Kidney epithelial cell (primary cell): ENCODE results near the gene CHD1L. TPM values are rescaled to one million over a fixed set of nuclear protein-coding genes. Genes with fewer than 3 reads are reported as not detected.

Source experiments
- DNase-seq: peaks from one replicate; pipeline ENCODE4 v3.0.0-alpha.2; 2010; ENCODE audit warnings: low read depth
- H3K27me3 ChIP-seq: 2 replicates; pipeline ENCODE4 v1.6.0; 2011; ENCODE audit warnings: low read length; ENCODE audit not compliant: control insufficient read depth, insufficient read depth
- H3K36me3 ChIP-seq: 2 replicates; pipeline ENCODE4 v1.5.1; 2011; ENCODE audit warnings: low read length; ENCODE audit not compliant: control insufficient read depth, insufficient read depth
- H3K4me3 ChIP-seq: 2 replicates; pipeline ENCODE4 v1.5.1; 2011; ENCODE audit warnings: low read depth, mild to moderate bottlenecking, control low read depth, low read length
- total RNA-seq: library from RNA; depleted of rRNA; stranded (reverse); fragments of >200 nt; gene quantifications from 2 replicates; pipeline ENCODE4 v1.2.3, GENCODE V29; 2015
- TF ChIP-seq, protein P1 (sequence below): IDR thresholded peaks from 2 replicates; pipeline ENCODE4 v1.5.1; 2011; ENCODE audit warnings: mild to moderate bottlenecking, moderate library complexity, low read length, control low read depth, inconsistent platforms; ENCODE audit not compliant: insufficient read depth, poor library complexity, severe bottlenecking

The CHD1L gene
- total RNA-seq, 1 donor from 2014 or later: 35.7 TPM

DNA sequence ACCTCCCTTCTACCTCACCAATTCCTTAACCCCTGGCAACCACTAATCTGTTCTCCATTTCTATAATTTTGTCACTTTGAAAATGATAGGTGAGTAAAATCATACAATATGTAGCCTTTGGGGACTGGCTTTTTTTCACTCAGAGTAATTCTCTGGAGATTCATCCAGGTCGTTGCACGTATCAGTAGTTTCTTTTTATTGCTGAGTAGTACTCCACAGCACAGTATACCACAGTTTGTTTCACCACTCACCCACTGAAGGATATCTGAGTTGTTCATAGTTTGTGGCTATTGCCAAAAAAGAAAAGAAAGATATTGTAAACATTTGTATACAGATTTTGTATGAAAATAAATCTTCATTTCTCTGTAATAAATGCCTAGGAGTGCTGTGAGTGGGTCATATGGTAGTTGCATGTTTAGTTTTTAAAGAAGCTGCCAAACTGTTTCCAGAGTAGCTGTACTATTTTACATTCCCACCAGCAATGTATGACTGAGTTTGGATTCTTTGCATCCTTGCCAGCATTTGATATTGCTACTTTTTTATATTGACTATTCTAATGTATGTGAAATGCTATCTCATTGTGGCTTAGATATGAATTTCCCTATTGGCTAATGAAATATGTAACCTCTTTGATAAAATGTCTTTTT, 3.7 kb downstream of the CHD1L start:
- no peak for DNase-seq
- TF ChIP-seq, protein P1, sequence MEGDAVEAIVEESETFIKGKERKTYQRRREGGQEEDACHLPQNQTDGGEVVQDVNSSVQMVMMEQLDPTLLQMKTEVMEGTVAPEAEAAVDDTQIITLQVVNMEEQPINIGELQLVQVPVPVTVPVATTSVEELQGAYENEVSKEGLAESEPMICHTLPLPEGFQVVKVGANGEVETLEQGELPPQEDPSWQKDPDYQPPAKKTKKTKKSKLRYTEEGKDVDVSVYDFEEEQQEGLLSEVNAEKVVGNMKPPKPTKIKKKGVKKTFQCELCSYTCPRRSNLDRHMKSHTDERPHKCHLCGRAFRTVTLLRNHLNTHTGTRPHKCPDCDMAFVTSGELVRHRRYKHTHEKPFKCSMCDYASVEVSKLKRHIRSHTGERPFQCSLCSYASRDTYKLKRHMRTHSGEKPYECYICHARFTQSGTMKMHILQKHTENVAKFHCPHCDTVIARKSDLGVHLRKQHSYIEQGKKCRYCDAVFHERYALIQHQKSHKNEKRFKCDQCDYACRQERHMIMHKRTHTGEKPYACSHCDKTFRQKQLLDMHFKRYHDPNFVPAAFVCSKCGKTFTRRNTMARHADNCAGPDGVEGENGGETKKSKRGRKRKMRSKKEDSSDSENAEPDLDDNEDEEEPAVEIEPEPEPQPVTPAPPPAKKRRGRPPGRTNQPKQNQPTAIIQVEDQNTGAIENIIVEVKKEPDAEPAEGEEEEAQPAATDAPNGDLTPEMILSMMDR: no peak
- Histone ChIP-seq H3K4me3 (no peak overlapping the region), H3K27me3 (no peaks in the 10 kb centered on the region), H3K36me3 (no peaks in the 10 kb centered on the region)

DNA sequence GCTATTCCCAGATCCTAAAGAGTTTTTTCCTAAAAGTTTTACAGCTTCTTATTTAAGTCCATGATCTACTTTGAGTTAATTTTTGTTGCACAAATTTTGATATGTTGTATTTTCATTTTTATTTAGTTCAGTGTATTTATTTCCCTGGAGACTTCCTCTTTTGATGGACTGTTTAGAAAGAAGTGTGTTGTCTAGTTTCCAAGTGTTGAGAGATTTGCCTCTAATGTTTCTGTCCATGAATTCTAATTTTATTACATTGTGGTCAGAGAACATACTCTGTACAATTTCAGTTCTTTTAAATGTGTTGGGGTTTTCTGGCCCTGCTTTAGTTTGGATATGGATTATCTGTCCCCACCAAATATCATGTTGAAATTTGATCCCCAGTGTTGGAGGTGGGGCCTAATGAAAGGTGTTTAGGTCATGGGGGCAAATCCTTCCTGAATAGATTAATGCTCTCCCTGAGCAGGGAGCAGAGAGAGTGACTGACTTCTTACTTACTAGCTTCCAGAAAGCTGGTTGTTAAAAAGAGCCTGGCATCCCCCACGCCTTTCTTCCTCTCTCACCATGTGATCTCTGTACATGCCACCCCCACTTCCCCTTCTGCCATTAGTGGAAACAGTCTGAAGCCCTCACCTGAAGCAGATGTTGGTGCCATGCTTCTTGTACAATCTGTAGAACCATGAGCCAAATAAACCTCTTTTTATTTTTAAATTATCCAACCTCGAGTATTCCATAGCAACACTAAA, 4.6 kb downstream of the CHD1L start:
- no peak overlapping the region for H3K4me3 ChIP-seq
- DNase-seq: no peak
- no peaks in the 10 kb centered on the region for H3K36me3 ChIP-seq
- TF ChIP-seq, protein P1: no peak
- H3K27me3 ChIP-seq: no peaks in the 10 kb centered on the region

DNA sequence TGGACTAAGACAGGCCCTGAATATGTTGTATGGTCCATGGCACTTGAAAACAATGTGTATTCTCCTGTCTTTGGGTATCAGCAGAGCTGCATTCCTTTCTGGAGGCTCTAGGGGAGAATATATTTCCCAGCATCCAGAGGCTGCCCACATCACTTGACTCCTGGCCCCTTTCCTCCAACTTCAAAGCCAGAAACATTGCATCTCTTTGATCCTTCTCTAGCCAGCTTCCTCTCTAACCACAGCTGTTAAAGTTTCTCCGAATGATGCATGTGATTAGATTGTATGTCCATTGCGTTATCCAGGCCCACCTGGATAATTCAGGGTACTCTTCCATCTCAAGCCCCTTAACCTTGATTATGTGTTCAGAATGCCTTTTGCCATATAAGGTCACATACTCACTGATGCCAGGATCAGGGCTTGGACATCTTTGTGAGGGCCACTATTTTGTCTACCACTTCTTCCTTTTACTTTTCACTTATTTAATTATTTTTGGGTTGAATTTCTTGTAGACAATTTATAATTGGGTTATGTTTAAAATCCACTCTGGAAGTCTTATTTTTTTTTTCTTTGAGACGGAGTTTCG, 5.3 kb downstream of the CHD1L start:
- Histone ChIP-seq H3K4me3 (no peak overlapping the region), H3K27me3 (no peaks in the 10 kb centered on the region), H3K36me3 (no peaks in the 10 kb centered on the region)
- TF ChIP-seq, protein P1: no peak
- DNase-seq: no peak

DNA sequence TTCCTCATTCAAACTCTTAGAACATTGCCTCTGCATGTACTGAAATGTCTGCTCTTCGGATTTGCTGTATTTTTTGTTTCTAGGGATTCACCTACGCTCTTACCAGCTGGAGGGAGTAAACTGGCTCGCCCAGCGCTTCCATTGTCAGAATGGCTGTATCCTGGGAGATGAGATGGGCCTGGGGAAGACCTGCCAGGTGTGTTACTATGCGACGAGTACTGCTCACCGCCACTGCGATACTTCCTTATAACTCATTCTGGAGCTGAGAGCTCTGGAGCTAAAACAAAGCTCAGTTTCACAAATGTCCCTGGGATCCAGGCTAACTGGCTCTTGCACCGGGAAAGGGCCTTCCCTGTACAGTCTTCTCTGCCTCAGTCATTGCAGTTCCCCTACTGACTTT, 10.1 kb downstream of the CHD1L start:
- Histone ChIP-seq H3K27me3 (no peaks in the 10 kb centered on the region), H3K4me3 (no peak overlapping the region), H3K36me3 (no peaks in the 10 kb centered on the region)
- DNase-seq: no peak
- TF ChIP-seq, protein P1: no peak

DNA sequence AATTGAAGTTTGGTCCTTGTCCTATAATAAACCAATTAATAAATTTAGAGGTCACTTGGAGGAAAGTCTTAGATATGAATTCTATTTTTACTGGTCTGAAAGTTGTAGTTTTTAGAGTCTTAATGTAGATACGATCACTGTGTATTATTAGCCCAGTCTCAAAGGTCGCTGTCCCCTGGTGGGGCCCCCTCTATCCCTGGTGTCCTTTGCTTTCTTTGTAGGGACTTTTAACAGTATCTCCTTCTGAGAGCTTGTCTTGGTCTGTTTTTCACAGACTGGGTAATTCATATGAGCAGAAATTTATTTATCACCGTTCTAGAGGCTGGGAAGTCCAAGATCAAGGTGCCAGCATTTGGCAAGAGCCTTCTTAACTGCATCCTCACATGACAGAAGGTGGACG, 18.5 kb downstream of the CHD1L start:
- H3K36me3 ChIP-seq: no peaks in the 10 kb centered on the region
- no peak overlapping the region for H3K4me3 ChIP-seq
- no peaks in the 10 kb centered on the region for H3K27me3 ChIP-seq
- TF ChIP-seq, protein P1: no peak
- no peak for DNase-seq
